ENCODE results near the gene ZNF333.

DNA sequence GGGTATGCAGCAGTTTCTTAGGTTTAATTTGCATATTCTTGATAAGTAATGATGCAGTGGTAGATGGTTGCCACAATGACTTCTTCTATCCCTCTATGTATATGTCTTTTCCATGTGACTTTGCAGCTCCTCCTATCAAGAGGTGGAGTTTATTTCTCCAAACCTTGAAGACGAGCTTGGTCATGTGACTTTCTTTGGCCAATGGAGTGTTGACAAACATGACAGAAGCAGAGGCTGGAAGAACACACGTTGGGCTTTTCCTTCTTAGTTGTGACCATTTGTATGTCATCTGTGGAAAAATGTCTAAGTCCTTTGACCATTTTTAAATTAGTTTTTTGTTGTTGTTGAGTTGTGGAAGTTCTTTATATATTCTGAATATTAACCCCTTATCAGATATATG is 32.3 kb downstream of the ZNF333 start:
- TF ChIP-seq, protein P1, sequence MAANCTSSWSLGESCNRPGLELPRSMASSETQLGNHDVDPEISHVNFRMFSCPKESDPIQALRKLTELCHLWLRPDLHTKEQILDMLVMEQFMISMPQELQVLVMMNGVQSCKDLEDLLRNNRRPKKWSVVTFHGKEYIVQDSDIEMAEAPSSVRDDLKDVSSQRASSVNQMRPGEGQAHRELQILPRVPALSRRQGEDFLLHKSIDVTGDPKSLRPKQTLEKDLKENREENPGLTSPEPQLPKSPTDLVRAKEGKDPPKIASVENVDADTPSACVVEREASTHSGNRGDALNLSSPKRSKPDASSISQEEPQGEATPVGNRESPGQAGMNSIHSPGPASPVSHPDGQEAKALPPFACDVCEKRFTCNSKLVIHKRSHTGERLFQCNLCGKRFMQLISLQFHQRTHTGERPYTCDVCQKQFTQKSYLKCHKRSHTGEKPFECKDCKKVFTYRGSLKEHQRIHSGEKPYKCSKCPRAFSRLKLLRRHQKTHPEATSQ (tag by site-specific recombination; IDR thresholded peaks at IDR 0.05) = no peak
- TF ChIP-seq YY1 (tag by site-specific recombination; IDR thresholded peaks at IDR 0.05) = no peak
- TF ChIP-seq ZNF146 (tag by site-specific recombination; IDR thresholded peaks at IDR 0.05) = no peak
- TF ChIP-seq, protein P2, sequence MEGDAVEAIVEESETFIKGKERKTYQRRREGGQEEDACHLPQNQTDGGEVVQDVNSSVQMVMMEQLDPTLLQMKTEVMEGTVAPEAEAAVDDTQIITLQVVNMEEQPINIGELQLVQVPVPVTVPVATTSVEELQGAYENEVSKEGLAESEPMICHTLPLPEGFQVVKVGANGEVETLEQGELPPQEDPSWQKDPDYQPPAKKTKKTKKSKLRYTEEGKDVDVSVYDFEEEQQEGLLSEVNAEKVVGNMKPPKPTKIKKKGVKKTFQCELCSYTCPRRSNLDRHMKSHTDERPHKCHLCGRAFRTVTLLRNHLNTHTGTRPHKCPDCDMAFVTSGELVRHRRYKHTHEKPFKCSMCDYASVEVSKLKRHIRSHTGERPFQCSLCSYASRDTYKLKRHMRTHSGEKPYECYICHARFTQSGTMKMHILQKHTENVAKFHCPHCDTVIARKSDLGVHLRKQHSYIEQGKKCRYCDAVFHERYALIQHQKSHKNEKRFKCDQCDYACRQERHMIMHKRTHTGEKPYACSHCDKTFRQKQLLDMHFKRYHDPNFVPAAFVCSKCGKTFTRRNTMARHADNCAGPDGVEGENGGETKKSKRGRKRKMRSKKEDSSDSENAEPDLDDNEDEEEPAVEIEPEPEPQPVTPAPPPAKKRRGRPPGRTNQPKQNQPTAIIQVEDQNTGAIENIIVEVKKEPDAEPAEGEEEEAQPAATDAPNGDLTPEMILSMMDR (tag by site-specific recombination; IDR thresholded peaks at IDR 0.05) = no peak

Measured in HEK293 (cell line).